B cell (primary cell): Measurements from ENCODE around the gene MSS51.

Source experiments
- CTCF ChIP-seq: fragments of 200-600 bp; IDR thresholded peaks from one replicate; pipeline ENCODE4 v1.8.0; 2022; ENCODE audit warnings: antibody characterized with exemption, mild to moderate bottlenecking
- EZH2 ChIP-seq: IDR thresholded peaks from 2 replicates; pipeline ENCODE4 v1.6.1; 2012; ENCODE audit warnings: borderline replicate concordance, low read depth, mild to moderate bottlenecking, moderate library complexity, low read length; ENCODE audit not compliant: insufficient read depth, poor library complexity, severe bottlenecking

GRCh38 chr10:73401636-73402035 is 31.7 kb downstream of the MSS51 start:
- no peak for TF ChIP-seq CTCF
- TF ChIP-seq EZH2 = no peak
